Gastrocnemius medialis (tissue), 4 donors: ENCODE data around the gene UNC13C. TPM values are rescaled to one million over a fixed set of nuclear protein-coding genes. Genes with fewer than 3 reads are reported as not detected.

Experiments used
- ATAC-seq, 2 donors: fragments of 150-250 bp; one replicate each; pipeline ENCODE4 v1.9.1; 2016
- DNase-seq, 2 donors: peaks; one replicate each; pipeline ENCODE4 v3.0.0-alpha.2; 2019
- H3K27ac ChIP-seq, 4 donors: fragments of 200-600 bp; sonication (generic); 1 replicate in 1 of 4; 2 replicates in 3 of 4; pipeline ENCODE4 v1.5.1; 2016 to 2018; ENCODE audit warnings: mild to moderate bottlenecking in 2 of 4, moderate library complexity in 1 of 4
- H3K27me3 ChIP-seq, 3 donors: fragments of 200-600 bp; sonication (generic) in 2 of 3; 1 replicate in 1 of 3; 2 replicates in 2 of 3; pipeline versions ENCODE4 v1.5.1 to v1.6.0; 2016 to 2019; ENCODE audit warnings: mild to moderate bottlenecking in 1 of 3, moderate library complexity in 1 of 3
- H3K36me3 ChIP-seq, 2 donors: fragments of 200-600 bp; sonication (generic) in 1 of 2; one replicate each; pipeline ENCODE4 v1.5.1; 2017 to 2018
- H3K4me1 ChIP-seq, 2 donors: fragments of 200-600 bp; sonication (generic) in 1 of 2; one replicate each; pipeline ENCODE4 v1.5.1; 2016 to 2017; ENCODE audit warnings: mild to moderate bottlenecking in 2 of 2
- H3K4me3 ChIP-seq, 4 donors: fragments of 200-600 bp; sonication (generic) in 3 of 4; 1 replicate in 1 of 4; 2 replicates in 3 of 4; pipeline ENCODE4 v1.5.1; 2016 to 2019; ENCODE audit warnings: mild to moderate bottlenecking in 2 of 4
- H3K9me3 ChIP-seq, 3 donors: fragments of 200-600 bp; sonication (generic) in 2 of 3; 1 replicate in 1 of 3; 2 replicates in 2 of 3; pipeline ENCODE4 v1.5.1; 2016 to 2019
- CTCF ChIP-seq, 5 experiments: fragments of 450-650 bp in 3 of 5; fragments of 200-600 bp in 2 of 5; sonication (generic) in 2 of 5; IDR thresholded peaks in 4 of 5; conservative IDR thresholded peaks in 1 of 5; 1 replicate in 4 of 5; 2 replicates in 1 of 5; pipeline ENCODE4 v1.5.1; 2016 to 2019; ENCODE audit warnings: antibody characterized with exemption in 5 of 5, mild to moderate bottlenecking in 3 of 5, moderate library complexity in 3 of 5
- POLR2A ChIP-seq, 2 donors: fragments of 450-650 bp; IDR thresholded peaks; one replicate each; pipeline ENCODE4 v1.6.1; 2017; ENCODE audit warnings: antibody characterized with exemption in 2 of 2, mild to moderate bottlenecking in 2 of 2, moderate library complexity in 2 of 2
- in situ Hi-C, 4 donors: fragments of 200-750 bp; cut with MboI; loops; one replicate each; pipeline versions ENCODE4 v1.15.0 to v1.8.0; 2017; ENCODE audit warnings: low sequenced_read_pairs in 4 of 4
- intact Hi-C: fragments of 100-400 bp; cut with DNase I; formaldehyde crosslinking; loops from one replicate; pipeline ENCODE4 v1.15.1; 2023; ENCODE audit warnings: low total_unique reads
- total RNA-seq, 4 donors: library from RNA; depleted of rRNA; stranded (reverse); fragments of >200 nt; gene quantifications; one replicate each; pipeline versions ENCODE4 v1.1.0 to v1.2.3, GENCODE V29; 2016

The UNC13C gene
- total RNA-seq, 4 donors from 2014 or later: 2.5 to 6.6 (median 3.6) TPM

- no peaks in the 10 kb centered on the region for H3K9me3 ChIP-seq
- no peak overlapping the region for H3K4me3 ChIP-seq
- in situ Hi-C loops (no loop called here), intact Hi-C loops (no loop called here)
- ATAC-seq (peak; percentile 30 to 60), DNase-seq (no peak)
- no peaks in the 10 kb centered on the region for H3K36me3 ChIP-seq
- no peaks in the 10 kb centered on the region for H3K27me3 ChIP-seq
- H3K4me1 ChIP-seq: peaks cover 0 to 6% of the 10 kb centered on the region in 2 donors
- TF ChIP-seq POLR2A (IDR thresholded peaks at IDR 0.05): no peak
- TF ChIP-seq CTCF (IDR thresholded peaks at IDR 0.05 in 4 of 5, conservative IDR thresholded peaks at IDR 0.05 in 1 of 5): no peak
- H3K27ac ChIP-seq: peak overlapping the region in 1 of 4 donors; percentile 9
Observed at GRCh38 chr15:54518156-54518882, 540.1 kb downstream of the UNC13C start.

DNA sequence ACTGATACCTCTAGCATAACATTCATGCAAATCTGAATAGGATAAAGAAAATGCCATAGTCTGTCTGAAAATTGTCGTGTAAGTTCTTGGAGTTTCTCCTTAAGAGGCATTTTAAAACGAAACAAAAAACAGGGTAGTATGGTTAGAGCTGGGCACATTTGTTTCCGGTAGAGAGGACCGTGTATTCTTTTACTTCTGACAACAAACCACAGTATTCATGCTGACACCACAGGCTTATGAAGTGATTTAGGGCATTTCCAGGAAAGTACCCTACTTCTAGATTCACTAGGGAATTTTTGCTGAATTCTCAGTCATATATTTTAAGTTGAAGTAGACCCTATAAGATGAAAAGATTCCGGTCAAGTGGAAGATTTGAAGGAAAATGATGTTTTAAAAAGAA, 541.3 kb downstream of the UNC13C start:
- in situ Hi-C loops (no loop called here), intact Hi-C loops (no loop called here)
- Histone ChIP-seq H3K4me1 (peaks cover 0 to 6% of the 10 kb centered on the region in 2 donors), H3K27me3 (no peaks in the 10 kb centered on the region), H3K27ac (no peak overlapping the region), H3K9me3 (no peaks in the 10 kb centered on the region), H3K36me3 (no peaks in the 10 kb centered on the region), H3K4me3 (no peak overlapping the region)
- DNase-seq: no peak
- no peak for ATAC-seq
- no peak for TF ChIP-seq POLR2A (IDR thresholded peaks at IDR 0.05)
- no peak for TF ChIP-seq CTCF (IDR thresholded peaks at IDR 0.05 in 4 of 5, conservative IDR thresholded peaks at IDR 0.05 in 1 of 5)

GRCh38 chr15:54520616-54521015, 542.4 kb downstream of the UNC13C start:
- ATAC-seq (no peak), DNase-seq (no peak)
- Histone ChIP-seq H3K4me1 (peaks cover 0 to 6% of the 10 kb centered on the region in 2 donors), H3K27ac (no peak overlapping the region), H3K9me3 (no peaks in the 10 kb centered on the region), H3K27me3 (no peaks in the 10 kb centered on the region), H3K36me3 (no peaks in the 10 kb centered on the region), H3K4me3 (no peak overlapping the region)
- TF ChIP-seq POLR2A (IDR thresholded peaks at IDR 0.05): no peak
- TF ChIP-seq CTCF (IDR thresholded peaks at IDR 0.05 in 4 of 5, conservative IDR thresholded peaks at IDR 0.05 in 1 of 5): no peak
- in situ Hi-C loops (no loop called here), intact Hi-C loops (no loop called here)

DNA sequence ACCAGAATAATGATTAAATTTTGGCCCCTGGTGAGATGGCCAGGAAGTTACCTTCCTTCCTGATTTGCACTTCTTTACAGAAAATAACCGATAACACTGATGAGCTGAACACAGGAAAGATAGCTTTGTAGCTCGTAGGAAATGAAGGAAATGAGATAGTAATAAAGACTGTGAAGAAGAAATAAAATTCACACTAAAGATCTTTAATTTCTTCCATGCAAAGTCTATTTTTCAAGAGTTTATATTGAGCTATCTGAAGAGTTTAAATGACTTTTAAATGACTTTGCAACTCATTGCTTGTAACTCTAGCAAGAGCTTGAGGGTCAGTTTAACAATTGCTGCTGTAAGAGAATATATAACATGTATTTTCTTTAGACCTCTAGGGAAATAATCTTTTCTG, 543.0 kb downstream of the UNC13C start:
- no peak overlapping the region for H3K27ac ChIP-seq
- in situ Hi-C loops: no loop called here
- intact Hi-C loops: no loop called here
- ATAC-seq (no peak), DNase-seq (no peak)
- H3K9me3 ChIP-seq: no peaks in the 10 kb centered on the region
- no peak for TF ChIP-seq CTCF (IDR thresholded peaks at IDR 0.05 in 4 of 5, conservative IDR thresholded peaks at IDR 0.05 in 1 of 5)
- no peak for TF ChIP-seq POLR2A (IDR thresholded peaks at IDR 0.05)
- no peaks in the 10 kb centered on the region for H3K27me3 ChIP-seq
- no peak overlapping the region for H3K4me3 ChIP-seq
- peaks cover 0 to 6% of the 10 kb centered on the region in 2 donors for H3K4me1 ChIP-seq
- no peaks in the 10 kb centered on the region for H3K36me3 ChIP-seq

DNA sequence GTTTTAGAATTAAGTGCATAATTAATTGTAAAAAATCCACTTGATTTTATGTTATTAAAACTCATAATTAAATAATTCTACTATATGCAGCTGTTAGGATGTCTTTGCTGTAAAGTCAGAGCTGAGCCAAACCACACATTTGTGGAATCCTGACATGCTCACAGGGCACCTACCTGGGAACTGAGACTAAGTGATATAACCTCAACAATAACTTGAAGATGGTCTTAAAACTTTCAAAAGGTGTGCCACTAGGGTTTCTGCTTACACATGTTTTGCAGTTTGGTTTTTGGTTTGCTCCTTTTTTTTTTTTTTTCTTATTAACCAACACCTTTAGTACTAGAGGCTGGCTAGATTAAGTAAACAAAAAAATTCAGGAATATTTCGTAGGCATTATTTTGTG, 549.8 kb downstream of the UNC13C start:
- H3K4me1 ChIP-seq: no peaks in the 10 kb centered on the region
- ATAC-seq (no peak), DNase-seq (no peak)
- H3K36me3 ChIP-seq: no peaks in the 10 kb centered on the region
- H3K4me3 ChIP-seq: no peak overlapping the region
- H3K27me3 ChIP-seq: no peaks in the 10 kb centered on the region
- no peak overlapping the region for H3K27ac ChIP-seq
- TF ChIP-seq CTCF (IDR thresholded peaks at IDR 0.05 in 4 of 5, conservative IDR thresholded peaks at IDR 0.05 in 1 of 5) (no peak), POLR2A (IDR thresholded peaks at IDR 0.05) (no peak)
- in situ Hi-C loops (no loop called here), intact Hi-C loops (no loop called here)
- no peaks in the 10 kb centered on the region for H3K9me3 ChIP-seq
